HFFc6 (cell line): ENCODE measurements around the gene RHOBTB3. TPM values are rescaled to one million over a fixed set of nuclear protein-coding genes. Genes with fewer than 3 reads are reported as not detected.
A peak's percentile ranks its signal among the peaks of the same experiment; 100 is the strongest.
"Not testable (repeated sequence)": the region's sequence is repeated elsewhere in the genome, so short reads cannot be mapped to it uniquely, and the experiment has no call there.

Experiments used
- DNase-seq: peaks from one replicate; pipeline ENCODE4 v3.0.0-alpha.2; 2018
- H3K27ac Mint-ChIP-seq: 2 replicates; pipeline ENCODE4 v1.8.0; 2020; ENCODE audit warnings: mild to moderate bottlenecking, mixed read lengths
- H3K27me3 Mint-ChIP-seq: 2 replicates; pipeline ENCODE4 v1.8.0; 2021; ENCODE audit warnings: mild to moderate bottlenecking, moderate library complexity, mixed read lengths; ENCODE audit not compliant: insufficient read depth
- H3K36me3 Mint-ChIP-seq: 2 replicates; pipeline ENCODE4 v1.8.0; 2021; ENCODE audit warnings: low read depth, mixed read lengths
- H3K4me1 Mint-ChIP-seq: 2 replicates; pipeline ENCODE4 v1.8.0; 2020; ENCODE audit warnings: low read depth, mixed read lengths
- H3K4me3 Mint-ChIP-seq: 2 replicates; pipeline ENCODE4 v1.8.0; 2020; ENCODE audit warnings: mild to moderate bottlenecking, moderate library complexity, mixed read lengths
- H3K9me3 Mint-ChIP-seq: 2 replicates; pipeline ENCODE4 v1.8.0; 2020; ENCODE audit warnings: mild to moderate bottlenecking, mixed read lengths
- CTCF ChIP-seq: fragments of 200-600 bp; sonication (generic); IDR thresholded peaks from 2 replicates; pipeline ENCODE4 v1.5.0; 2021; ENCODE audit warnings: antibody characterized with exemption, mild to moderate bottlenecking
- total RNA-seq, 6 experiments: library from RNA; stranded (reverse); fragmentation: NEBNext Ultra II Directional; extraction: Animal tissue kit (Norgen Biotek cat#: 25700); gene quantifications; 2 replicates in 1 of 6; 3 replicates in 5 of 6; pipeline ENCODE4 v1.2.3, GENCODE V29; 2021

Gene RHOBTB3
- total RNA-seq, 6 experiments from 2014 or later: 110 to 184 (median 160) TPM

- Mint-ChIP-seq H3K9me3 (no peaks in the 10 kb centered on the region), H3K27me3 (peaks cover 4% of the 10 kb centered on the region; the same call in 1 of the 2 replicates), H3K4me1 (peaks cover 58% of the 10 kb centered on the region), H3K36me3 (peaks cover 24% of the 10 kb centered on the region), H3K4me3 (peak overlapping the region; percentile 18; the same call in 1 of the 2 replicates), H3K27ac (peak overlapping the region; percentile 66)
- peak; percentile 82 for DNase-seq
- no peak for TF ChIP-seq CTCF
These were observed 18.7 kb upstream of the RHOBTB3 start for GRCh38 chr5:95712347-95712958.

GRCh38 chr5:95713246-95713645 is 17.9 kb upstream of the RHOBTB3 start:
- DNase-seq, H3K4me3 Mint-ChIP-seq, H3K27me3 Mint-ChIP-seq, H3K9me3 Mint-ChIP-seq: not testable (repeated sequence)
- H3K27ac Mint-ChIP-seq: peak overlapping the region; percentile 66; the same call in 1 of the 2 replicates
- peaks cover 24% of the 10 kb centered on the region for H3K36me3 Mint-ChIP-seq
- H3K4me1 Mint-ChIP-seq: peaks cover 58% of the 10 kb centered on the region

GRCh38 chr5:95713960-95714710 is 17.0 kb upstream of the RHOBTB3 start:
- Mint-ChIP-seq H3K36me3 (peaks cover 20% of the 10 kb centered on the region), H3K4me3 (peak overlapping the region; percentile 35; the same call in 1 of the 2 replicates), H3K9me3 (no peaks in the 10 kb centered on the region), H3K4me1 (peaks cover 58% of the 10 kb centered on the region), H3K27me3 (peaks cover 3% of the 10 kb centered on the region; the same call in 1 of the 2 replicates), H3K27ac (no peak overlapping the region)
- no peak for TF ChIP-seq CTCF
- DNase-seq: no peak

GRCh38 chr5:95715799-95716461 is 15.2 kb upstream of the RHOBTB3 start:
- Mint-ChIP-seq H3K36me3 (peaks cover 20% of the 10 kb centered on the region), H3K9me3 (no peaks in the 10 kb centered on the region), H3K27ac (peak overlapping the region; percentile 55), H3K4me1 (peaks cover 71% of the 10 kb centered on the region), H3K4me3 (peak overlapping the region; percentile 58), H3K27me3 (peaks cover 3% of the 10 kb centered on the region; the same call in 1 of the 2 replicates)
- TF ChIP-seq CTCF: no peak
- DNase-seq: peak; percentile 82

GRCh38 chr5:95717439-95717838 is 13.7 kb upstream of the RHOBTB3 start:
- Mint-ChIP-seq H3K27me3 (peaks cover 3% of the 10 kb centered on the region; the same call in 1 of the 2 replicates), H3K4me3 (no peak overlapping the region), H3K27ac (no peak overlapping the region), H3K4me1 (peaks cover 68% of the 10 kb centered on the region), H3K36me3 (peaks cover 20% of the 10 kb centered on the region), H3K9me3 (no peaks in the 10 kb centered on the region)
- TF ChIP-seq CTCF: no peak
- no peak for DNase-seq
